SK-N-SH (cell line): ENCODE results near the gene PLEKHA8. TPM values are rescaled to one million over a fixed set of nuclear protein-coding genes. Genes with fewer than 3 reads are reported as not detected.
A peak's percentile ranks its signal among the peaks of the same experiment; 100 is the strongest.

Experiments used
- CTCF ChIA-PET: fragments of 300-600, 350-600 bp; formaldehyde crosslinking; extraction: SDS; loops from one replicate; lab custom pipeline; 2021; lab: Yijun Ruan, JAX
- POLR2A ChIA-PET: fragments of 350-600 bp; sonication (Branson Sonifier 250); formaldehyde crosslinking; extraction: SDS; loops from one replicate; lab custom pipeline; 2020; ENCODE audit warnings: antibody characterized with exemption, inconsistent platforms; lab: Yijun Ruan, JAX
- DNase-seq: peaks from one replicate; pipeline ENCODE4 v3.0.0; 2012
- H2AFZ ChIP-seq: fragments of 200-600 bp; sonication (generic); 2 replicates; pipeline ENCODE4 v1.8.1; 2016; ENCODE audit warnings: antibody characterized with exemption, mild to moderate bottlenecking, low read depth
- H3F3A ChIP-seq: fragments of 200-600 bp; sonication (generic); replicated peaks from 2 replicates; pipeline ENCODE3; 2016; ENCODE audit warnings: antibody characterized with exemption, mild to moderate bottlenecking; ENCODE audit not compliant: insufficient read depth
- H3K27ac ChIP-seq, 2 experiments: fragments of 200-500 bp in 1 of 2; fragments of 200-600 bp in 1 of 2; sonication (Bioruptor generic) in 1 of 2; sonication (generic), shearing (Covaris generic) in 1 of 2; 2 replicates each; pipeline versions ENCODE4 v1.5.1 to v1.6.1; 2014 to 2016; ENCODE audit warnings: low read depth in 2 of 2, inconsistent platforms in 1 of 2, low read length in 1 of 2, mild to moderate bottlenecking in 1 of 2, mixed read lengths in 1 of 2
- H3K27me3 ChIP-seq: fragments of 200-600 bp; sonication (generic), shearing (Covaris generic); 2 replicates; pipeline ENCODE4 v1.6.1; 2016; ENCODE audit warnings: mixed run types; ENCODE audit not compliant: insufficient read depth
- H3K36me3 ChIP-seq, 2 experiments: fragments of 200-500 bp in 1 of 2; fragments of 200-600 bp in 1 of 2; sonication (Bioruptor generic) in 1 of 2; sonication (generic) in 1 of 2; replicated peaks in 1 of 2; 2 replicates each; pipeline versions ENCODE3 to v1.5.1; 2014 to 2016; ENCODE audit warnings: low read length in 1 of 2, mild to moderate bottlenecking in 1 of 2; ENCODE audit not compliant: insufficient read depth in 2 of 2, control insufficient read depth in 1 of 2
- H3K4me1 ChIP-seq, 2 experiments: fragments of 200-500 bp in 1 of 2; fragments of 200-600 bp in 1 of 2; sonication (Bioruptor generic) in 1 of 2; sonication (generic), shearing (Covaris generic) in 1 of 2; 2 replicates each; pipeline versions ENCODE4 v1.5.1 to v1.6.1; 2014 to 2016; ENCODE audit warnings: low read depth in 1 of 2, low read length in 1 of 2, mixed run types in 1 of 2; ENCODE audit not compliant: insufficient read depth in 2 of 2, control insufficient read depth in 1 of 2
- H3K4me2 ChIP-seq: fragments of 200-600 bp; sonication (generic), shearing (Covaris generic); 2 replicates; pipeline ENCODE4 v1.6.1; 2017; ENCODE audit warnings: mixed run types
- H3K4me3 ChIP-seq, 2 experiments: fragments of 200-500 bp in 1 of 2; fragments of 200-600 bp in 1 of 2; sonication (Bioruptor generic) in 1 of 2; sonication (generic), shearing (Covaris generic) in 1 of 2; 2 replicates each; pipeline versions ENCODE4 v1.5.1 to v1.8.1; 2014 to 2016; ENCODE audit warnings: low read depth in 2 of 2, inconsistent platforms in 1 of 2, low read length in 1 of 2, mild to moderate bottlenecking in 1 of 2, mixed read lengths in 1 of 2, moderate library complexity in 1 of 2
- H3K79me2 ChIP-seq: fragments of 200-600 bp; sonication (generic); 2 replicates; pipeline ENCODE4 v1.8.1; 2017; ENCODE audit warnings: mild to moderate bottlenecking; ENCODE audit not compliant: insufficient read depth
- H3K9ac ChIP-seq: fragments of 200-600 bp; sonication (generic); 2 replicates; pipeline ENCODE4 v1.6.1; 2017; ENCODE audit warnings: mixed run types
- H3K9me2 ChIP-seq: fragments of 200-600 bp; sonication (generic); 2 replicates; pipeline ENCODE4 v1.6.1; 2017; ENCODE audit warnings: mixed run types
- H3K9me3 ChIP-seq: fragments of 200-600 bp; sonication (generic); 2 replicates; pipeline ENCODE4 v1.6.1; 2017; ENCODE audit warnings: mixed run types, mild to moderate bottlenecking, moderate library complexity
- H4K20me1 ChIP-seq: fragments of 200-600 bp; sonication (generic); 2 replicates; pipeline ENCODE4 v1.6.1; 2017; ENCODE audit warnings: mild to moderate bottlenecking, mixed run types; ENCODE audit not compliant: insufficient read depth
- EP300 ChIP-seq, 2 experiments: IDR thresholded peaks; 2 replicates each; pipeline versions ENCODE4 v1.4.0 to v1.6.1; 2012; ENCODE audit warnings: borderline replicate concordance in 1 of 2, low read depth in 1 of 2, low read length in 1 of 2
- NFIC ChIP-seq: IDR thresholded peaks from 2 replicates; pipeline ENCODE4 v1.4.0; 2012; ENCODE audit warnings: borderline replicate concordance
- NRF1 ChIP-seq: IDR thresholded peaks from 2 replicates; pipeline ENCODE4 v1.6.1; 2012; ENCODE audit warnings: low read depth, mild to moderate bottlenecking, low read length
- RFX5 ChIP-seq: IDR thresholded peaks from 2 replicates; pipeline ENCODE4 v1.6.1; 2012; ENCODE audit warnings: mild to moderate bottlenecking, improper control_type of control experiment, low read length
- SIN3A ChIP-seq: IDR thresholded peaks from 2 replicates; pipeline ENCODE4 v1.6.1; 2012; ENCODE audit warnings: low read depth, mild to moderate bottlenecking, low read length, moderate library complexity, borderline replicate concordance
- TEAD4 ChIP-seq: IDR thresholded peaks from 2 replicates; pipeline ENCODE4 v1.4.0; 2012; ENCODE audit warnings: mild to moderate bottlenecking, borderline replicate concordance; ENCODE audit not compliant: insufficient read depth
- YY1 ChIP-seq: IDR thresholded peaks from 2 replicates; pipeline ENCODE4 v1.4.0; 2012; ENCODE audit warnings: low read depth, mild to moderate bottlenecking
- ZBTB33 ChIP-seq: IDR thresholded peaks from 2 replicates; pipeline ENCODE4 v1.4.0; 2012; ENCODE audit warnings: low read depth, borderline replicate concordance
- WGBS: methylation state at CpG from one replicate; pipeline ENCODE4 v1.1.6; 2017; ENCODE audit warnings: low lambda C conversion rate; 5-methylcytosine and 5-hydroxymethylcytosine counted together
- polyA plus RNA-seq, 3 experiments: library from polyadenylated mRNA; depleted of rRNA; stranded (reverse); fragments of >200 nt; gene quantifications; 2 replicates each; pipeline ENCODE4 v1.2.3, GENCODE V29; 2012
- TF ChIP-seq, protein P1 (sequence below): IDR thresholded peaks from 2 replicates; pipeline ENCODE4 v1.4.0; 2012; ENCODE audit warnings: low read depth
- TF ChIP-seq, protein P2 (sequence below): fragments of 150-350 bp; IDR thresholded peaks from 2 replicates; pipeline ENCODE4 v1.6.1; 2016; ENCODE audit warnings: mild to moderate bottlenecking, low read depth, low read length
- TF ChIP-seq, protein P3 (sequence below): IDR thresholded peaks from 2 replicates; pipeline ENCODE4 v1.6.1; 2012; ENCODE audit warnings: mild to moderate bottlenecking, low read depth, low read length, moderate library complexity
- TF ChIP-seq, protein P4 (sequence below): IDR thresholded peaks from 2 replicates; pipeline ENCODE4 v1.4.0; 2012; ENCODE audit warnings: low read depth, borderline replicate concordance

PLEKHA8 gene
- polyA plus RNA-seq, 1 of the 3 experiments (the other 2 are of a cell fraction) = 4.9 TPM

GRCh38 chr7:30091987-30092386, 63.8 kb downstream of the PLEKHA8 start:
- peak overlapping the region; percentile 31 for H3K4me2 ChIP-seq
- 93% methylated on average over 5 of the region's 5 CpGs for WGBS

More at GRCh38 chr7:30091987-30092386, 63.8 kb downstream of the PLEKHA8 start:
- H3K4me3 ChIP-seq = no peak overlapping the region
- ChIA-PET CTCF (interaction anchor here (0.9 to 1.8 kb wide), 3 partner anchors 18 to 30 kb away, joined by 3 to 11 read pairs (median 3); no protein-coding TSS in a partner anchor), POLR2A (no interaction called here)
- DNase-seq = no peak
- H3K9me3 ChIP-seq = no peaks in the 10 kb centered on the region
- H3K9ac ChIP-seq = peak overlapping the region; percentile 11; the same call in 1 of the 2 replicates
- no peak overlapping the region for H2AFZ ChIP-seq
- TF ChIP-seq, protein P1, sequence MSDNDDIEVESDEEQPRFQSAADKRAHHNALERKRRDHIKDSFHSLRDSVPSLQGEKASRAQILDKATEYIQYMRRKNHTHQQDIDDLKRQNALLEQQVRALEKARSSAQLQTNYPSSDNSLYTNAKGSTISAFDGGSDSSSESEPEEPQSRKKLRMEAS = no peak
- TF ChIP-seq, protein P2, sequence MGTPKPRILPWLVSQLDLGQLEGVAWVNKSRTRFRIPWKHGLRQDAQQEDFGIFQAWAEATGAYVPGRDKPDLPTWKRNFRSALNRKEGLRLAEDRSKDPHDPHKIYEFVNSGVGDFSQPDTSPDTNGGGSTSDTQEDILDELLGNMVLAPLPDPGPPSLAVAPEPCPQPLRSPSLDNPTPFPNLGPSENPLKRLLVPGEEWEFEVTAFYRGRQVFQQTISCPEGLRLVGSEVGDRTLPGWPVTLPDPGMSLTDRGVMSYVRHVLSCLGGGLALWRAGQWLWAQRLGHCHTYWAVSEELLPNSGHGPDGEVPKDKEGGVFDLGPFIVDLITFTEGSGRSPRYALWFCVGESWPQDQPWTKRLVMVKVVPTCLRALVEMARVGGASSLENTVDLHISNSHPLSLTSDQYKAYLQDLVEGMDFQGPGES = no peak
- TF ChIP-seq TEAD4 (no peak), RFX5 (no peak), EP300 (IDR thresholded peaks at IDR 0.05; ENCODE audit: borderline replicate concordance in 1 of 2, low read depth in 1 of 2, low read length in 1 of 2) (no peak), NRF1 (no peak), SIN3A (no peak), NFIC (no peak), YY1 (no peak), ZBTB33 (no peak)
- TF ChIP-seq, protein P3, sequence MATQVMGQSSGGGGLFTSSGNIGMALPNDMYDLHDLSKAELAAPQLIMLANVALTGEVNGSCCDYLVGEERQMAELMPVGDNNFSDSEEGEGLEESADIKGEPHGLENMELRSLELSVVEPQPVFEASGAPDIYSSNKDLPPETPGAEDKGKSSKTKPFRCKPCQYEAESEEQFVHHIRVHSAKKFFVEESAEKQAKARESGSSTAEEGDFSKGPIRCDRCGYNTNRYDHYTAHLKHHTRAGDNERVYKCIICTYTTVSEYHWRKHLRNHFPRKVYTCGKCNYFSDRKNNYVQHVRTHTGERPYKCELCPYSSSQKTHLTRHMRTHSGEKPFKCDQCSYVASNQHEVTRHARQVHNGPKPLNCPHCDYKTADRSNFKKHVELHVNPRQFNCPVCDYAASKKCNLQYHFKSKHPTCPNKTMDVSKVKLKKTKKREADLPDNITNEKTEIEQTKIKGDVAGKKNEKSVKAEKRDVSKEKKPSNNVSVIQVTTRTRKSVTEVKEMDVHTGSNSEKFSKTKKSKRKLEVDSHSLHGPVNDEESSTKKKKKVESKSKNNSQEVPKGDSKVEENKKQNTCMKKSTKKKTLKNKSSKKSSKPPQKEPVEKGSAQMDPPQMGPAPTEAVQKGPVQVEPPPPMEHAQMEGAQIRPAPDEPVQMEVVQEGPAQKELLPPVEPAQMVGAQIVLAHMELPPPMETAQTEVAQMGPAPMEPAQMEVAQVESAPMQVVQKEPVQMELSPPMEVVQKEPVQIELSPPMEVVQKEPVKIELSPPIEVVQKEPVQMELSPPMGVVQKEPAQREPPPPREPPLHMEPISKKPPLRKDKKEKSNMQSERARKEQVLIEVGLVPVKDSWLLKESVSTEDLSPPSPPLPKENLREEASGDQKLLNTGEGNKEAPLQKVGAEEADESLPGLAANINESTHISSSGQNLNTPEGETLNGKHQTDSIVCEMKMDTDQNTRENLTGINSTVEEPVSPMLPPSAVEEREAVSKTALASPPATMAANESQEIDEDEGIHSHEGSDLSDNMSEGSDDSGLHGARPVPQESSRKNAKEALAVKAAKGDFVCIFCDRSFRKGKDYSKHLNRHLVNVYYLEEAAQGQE = no peak
- TF ChIP-seq, protein P4, sequence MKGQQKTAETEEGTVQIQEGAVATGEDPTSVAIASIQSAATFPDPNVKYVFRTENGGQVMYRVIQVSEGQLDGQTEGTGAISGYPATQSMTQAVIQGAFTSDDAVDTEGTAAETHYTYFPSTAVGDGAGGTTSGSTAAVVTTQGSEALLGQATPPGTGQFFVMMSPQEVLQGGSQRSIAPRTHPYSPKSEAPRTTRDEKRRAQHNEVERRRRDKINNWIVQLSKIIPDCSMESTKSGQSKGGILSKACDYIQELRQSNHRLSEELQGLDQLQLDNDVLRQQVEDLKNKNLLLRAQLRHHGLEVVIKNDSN = no peak
- TF ChIP-seq, all 33 proteins: peak for 0
- Histone ChIP-seq H4K20me1 (no peaks in the 10 kb centered on the region), H3K36me3 (peaks cover 0 to 5% of the 10 kb centered on the region in 2 experiments), H3K9me2 (no peaks in the 10 kb centered on the region), H3K27ac (peak overlapping the region in 1 of 2 experiments; percentile 74; a peak in 3 of 4 replicates), H3K27me3 (no peaks in the 10 kb centered on the region), H3K4me1 (peaks cover 0 to 8% of the 10 kb centered on the region in 2 experiments; a peak in 2 of 4 replicates), H3F3A (peaks cover 22% of the 10 kb centered on the region), H3K79me2 (no peaks in the 10 kb centered on the region)
